ENCODE data around the gene BHMT2. TPM values are rescaled to one million over a fixed set of nuclear protein-coding genes. Genes with fewer than 3 reads are reported as not detected.
A peak's percentile ranks its signal among the peaks of the same experiment; 100 is the strongest.

Gene BHMT2
- total RNA-seq, 1 donor from 2014 or later: 2.9 TPM

- no peak for TF ChIP-seq CTCF (conservative IDR thresholded peaks at IDR 0.05; ENCODE audit: low read depth, low read length)
- no peak overlapping the region for H3K4me3 ChIP-seq (ENCODE audit: low read depth, low read length)
- no peak for DNase-seq (ENCODE audit: low read depth)
Measured at GRCh38 chr5:79056847-79057246, 12.7 kb upstream of the BHMT2 start.

GRCh38 chr5:79059674-79060073, 9.9 kb upstream of the BHMT2 start:
- H3K4me3 ChIP-seq (ENCODE audit: low read depth, low read length): no peak overlapping the region
- DNase-seq (ENCODE audit: low read depth): no peak
- no peak for TF ChIP-seq CTCF (conservative IDR thresholded peaks at IDR 0.05; ENCODE audit: low read depth, low read length)

- no peak for TF ChIP-seq CTCF (conservative IDR thresholded peaks at IDR 0.05; ENCODE audit: low read depth, low read length)
- H3K4me3 ChIP-seq (ENCODE audit: low read depth, low read length): no peak overlapping the region
- DNase-seq (ENCODE audit: low read depth): no peak
Measured at GRCh38 chr5:79062436-79062835, 7.1 kb upstream of the BHMT2 start.

- H3K4me3 ChIP-seq (ENCODE audit: low read depth, low read length): peak overlapping the region; percentile 70
- DNase-seq (ENCODE audit: low read depth): no peak
Measured at GRCh38 chr5:79070350-79070667, 742 bp downstream of the BHMT2 start.

GRCh38 chr5:79074641-79075040, 5.1 kb downstream of the BHMT2 start:
- no peak overlapping the region for H3K4me3 ChIP-seq (ENCODE audit: low read depth, low read length)
- DNase-seq (ENCODE audit: low read depth): peak; percentile 74
- no peak for TF ChIP-seq CTCF (conservative IDR thresholded peaks at IDR 0.05; ENCODE audit: low read depth, low read length)

More at GRCh38 chr5:79070350-79070667, 742 bp downstream of the BHMT2 start:
- TF ChIP-seq CTCF (conservative IDR thresholded peaks at IDR 0.05; ENCODE audit: low read depth, low read length): no peak

- DNase-seq (ENCODE audit: low read depth): no peak
- TF ChIP-seq CTCF (conservative IDR thresholded peaks at IDR 0.05; ENCODE audit: low read depth, low read length): peak; percentile 37
- H3K4me3 ChIP-seq (ENCODE audit: low read depth, low read length): no peak overlapping the region
Measured at GRCh38 chr5:79075646-79076426, 6.3 kb downstream of the BHMT2 start.

GRCh38 chr5:79076819-79077218, 7.3 kb downstream of the BHMT2 start:
- no peak overlapping the region for H3K4me3 ChIP-seq (ENCODE audit: low read depth, low read length)
- no peak for DNase-seq (ENCODE audit: low read depth)
- TF ChIP-seq CTCF (conservative IDR thresholded peaks at IDR 0.05; ENCODE audit: low read depth, low read length): no peak
